ENCODE results near the gene IL9. TPM values are rescaled to one million over a fixed set of nuclear protein-coding genes. Genes with fewer than 3 reads are reported as not detected.

IL9 gene
- total RNA-seq, 1 donor from 2014 or later: not detected

GRCh38 chr5:135883441-135883840 is 12.2 kb downstream of the IL9 start:
- Mint-ChIP-seq H3K4me1 (ENCODE audit: unreplicated experiment) (peaks cover 2% of the 10 kb centered on the region), H3K27me3 (ENCODE audit: unreplicated experiment) (peaks cover 2% of the 10 kb centered on the region), H3K27ac (ENCODE audit: unreplicated experiment) (no peak overlapping the region), H3K4me3 (ENCODE audit: unreplicated experiment) (no peak overlapping the region), H3K9me3 (ENCODE audit: unreplicated experiment) (no peaks in the 10 kb centered on the region), H3K36me3 (ENCODE audit: low read depth, unreplicated experiment) (no peaks in the 10 kb centered on the region)
- TF ChIP-seq CTCF (IDR thresholded peaks at IDR 0.05; ENCODE audit: unreplicated experiment): no peak
- peak; percentile 16 for DNase-seq (ENCODE audit: low spot score)

- no peaks in the 10 kb centered on the region for H3K9me3 Mint-ChIP-seq (ENCODE audit: unreplicated experiment)
- no peaks in the 10 kb centered on the region for H3K36me3 Mint-ChIP-seq (ENCODE audit: low read depth, unreplicated experiment)
- peaks cover 2% of the 10 kb centered on the region for H3K4me1 Mint-ChIP-seq (ENCODE audit: unreplicated experiment)
- no peak for TF ChIP-seq CTCF (IDR thresholded peaks at IDR 0.05; ENCODE audit: unreplicated experiment)
- no peak overlapping the region for H3K4me3 Mint-ChIP-seq (ENCODE audit: unreplicated experiment)
- peaks cover 2% of the 10 kb centered on the region for H3K27me3 Mint-ChIP-seq (ENCODE audit: unreplicated experiment)
- H3K27ac Mint-ChIP-seq (ENCODE audit: unreplicated experiment): no peak overlapping the region
- no peak for DNase-seq (ENCODE audit: low spot score)
These were observed 12.6 kb downstream of the IL9 start for GRCh38 chr5:135883026-135883425.

DNA sequence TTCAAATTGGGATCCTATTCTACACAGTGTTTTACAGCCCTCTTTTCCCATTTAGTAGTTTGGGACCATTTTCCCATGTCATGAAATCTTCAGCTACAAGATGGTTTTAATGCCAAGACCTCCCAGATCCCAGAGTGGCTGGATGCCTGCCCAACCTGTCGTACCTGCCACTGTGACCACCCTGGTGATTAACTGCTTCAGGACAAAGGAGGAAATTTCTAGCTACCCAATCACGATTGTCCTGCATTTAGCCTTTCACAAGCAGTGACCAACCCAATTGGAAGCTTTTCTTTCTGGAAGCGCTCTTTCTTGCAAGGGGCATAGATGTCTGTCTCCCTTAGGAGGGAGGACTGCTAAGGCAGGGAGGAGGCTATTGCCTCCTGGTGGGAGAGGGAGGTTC is 13.8 kb downstream of the IL9 start:
- TF ChIP-seq CTCF (IDR thresholded peaks at IDR 0.05; ENCODE audit: unreplicated experiment): no peak
- no peaks in the 10 kb centered on the region for H3K9me3 Mint-ChIP-seq (ENCODE audit: unreplicated experiment)
- no peak for DNase-seq (ENCODE audit: low spot score)
- H3K4me3 Mint-ChIP-seq (ENCODE audit: unreplicated experiment): no peak overlapping the region
- H3K36me3 Mint-ChIP-seq (ENCODE audit: low read depth, unreplicated experiment): no peaks in the 10 kb centered on the region
- H3K27me3 Mint-ChIP-seq (ENCODE audit: unreplicated experiment): peaks cover 2% of the 10 kb centered on the region
- H3K4me1 Mint-ChIP-seq (ENCODE audit: unreplicated experiment): peaks cover 2% of the 10 kb centered on the region
- H3K27ac Mint-ChIP-seq (ENCODE audit: unreplicated experiment): no peak overlapping the region

GRCh38 chr5:135881244-135881643 is 14.4 kb downstream of the IL9 start:
- H3K9me3 Mint-ChIP-seq (ENCODE audit: unreplicated experiment): no peaks in the 10 kb centered on the region

DNA sequence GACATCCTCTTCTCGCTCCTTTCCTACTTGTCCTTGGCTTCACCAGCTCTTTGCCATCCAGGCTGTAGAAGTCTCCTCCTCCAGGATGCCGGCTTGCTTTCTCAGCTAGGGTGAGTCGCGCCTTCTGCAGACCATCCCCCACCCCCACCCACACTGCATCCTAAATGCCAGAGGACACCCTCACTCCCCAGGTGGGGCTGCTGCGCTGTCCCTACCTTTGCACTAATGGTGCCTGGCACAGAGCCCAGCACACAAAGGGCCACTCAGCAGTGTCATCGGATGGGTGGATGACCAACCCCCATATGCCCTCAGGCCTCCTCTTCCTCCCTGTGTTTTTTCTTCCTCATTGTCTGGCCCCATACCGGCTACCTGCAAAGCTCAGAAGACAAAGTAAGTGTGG is 14.8 kb downstream of the IL9 start:
- Mint-ChIP-seq H3K4me1 (ENCODE audit: unreplicated experiment) (peaks cover 2% of the 10 kb centered on the region), H3K4me3 (ENCODE audit: unreplicated experiment) (no peak overlapping the region), H3K9me3 (ENCODE audit: unreplicated experiment) (no peaks in the 10 kb centered on the region), H3K27ac (ENCODE audit: unreplicated experiment) (no peak overlapping the region), H3K36me3 (ENCODE audit: low read depth, unreplicated experiment) (no peaks in the 10 kb centered on the region), H3K27me3 (ENCODE audit: unreplicated experiment) (peaks cover 2% of the 10 kb centered on the region)
- no peak for DNase-seq (ENCODE audit: low spot score)
- TF ChIP-seq CTCF (IDR thresholded peaks at IDR 0.05; ENCODE audit: unreplicated experiment): no peak

More at GRCh38 chr5:135881244-135881643, 14.4 kb downstream of the IL9 start:
- peaks cover 2% of the 10 kb centered on the region for H3K27me3 Mint-ChIP-seq (ENCODE audit: unreplicated experiment)
- no peak overlapping the region for H3K4me3 Mint-ChIP-seq (ENCODE audit: unreplicated experiment)
- no peak overlapping the region for H3K27ac Mint-ChIP-seq (ENCODE audit: unreplicated experiment)
- TF ChIP-seq CTCF (IDR thresholded peaks at IDR 0.05; ENCODE audit: unreplicated experiment): no peak
- DNase-seq (ENCODE audit: low spot score): no peak
- H3K36me3 Mint-ChIP-seq (ENCODE audit: low read depth, unreplicated experiment): no peaks in the 10 kb centered on the region
- H3K4me1 Mint-ChIP-seq (ENCODE audit: unreplicated experiment): peaks cover 2% of the 10 kb centered on the region
